DMS 273 (cell line): ENCODE data around the gene GMPR2.
"Not testable (repeated sequence)": the region's sequence is repeated elsewhere in the genome, so short reads cannot be mapped to it uniquely, and the experiment has no call there.

Experiments used
- DNase-seq: peaks from one replicate; lab custom pipeline; 2025; ENCODE audit not compliant: unreplicated experiment; lab: John Stamatoyannopoulos, UW

The GMPR2 gene

DNA sequence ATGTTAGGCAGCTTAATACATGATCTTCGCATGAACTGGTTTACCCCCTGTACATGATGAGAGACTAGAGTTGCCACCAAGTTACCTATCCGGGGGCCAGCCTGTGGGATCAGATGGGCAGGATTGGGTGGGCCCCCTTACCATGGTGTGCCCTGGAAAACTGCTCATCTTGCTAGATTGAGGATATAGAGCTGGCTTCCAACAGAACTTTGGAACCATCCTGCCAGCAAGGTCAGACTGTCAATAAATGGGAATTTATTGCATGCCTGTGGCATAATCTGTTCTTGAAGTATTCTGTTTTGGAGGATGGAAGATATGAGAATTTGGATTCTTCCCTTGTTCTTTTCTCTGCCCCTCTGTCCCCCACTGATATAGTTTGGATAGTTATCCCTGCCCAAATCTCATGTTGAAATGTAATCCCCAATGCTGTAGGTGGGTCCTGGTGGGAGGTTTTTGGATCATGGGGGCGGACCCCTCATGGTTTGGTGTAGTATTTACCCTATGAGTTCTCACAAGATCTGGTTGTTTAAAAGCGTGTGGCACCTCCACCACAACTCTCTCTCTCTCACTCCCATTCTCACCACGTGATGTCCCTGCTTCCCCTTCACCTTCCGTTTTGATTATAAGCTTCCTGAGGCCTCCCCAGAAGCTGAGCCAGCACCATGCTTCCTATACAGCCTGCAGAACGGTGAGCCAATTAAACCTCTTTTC, 33.8 kb upstream of the GMPR2 start:
- DNase-seq: no peak

DNA sequence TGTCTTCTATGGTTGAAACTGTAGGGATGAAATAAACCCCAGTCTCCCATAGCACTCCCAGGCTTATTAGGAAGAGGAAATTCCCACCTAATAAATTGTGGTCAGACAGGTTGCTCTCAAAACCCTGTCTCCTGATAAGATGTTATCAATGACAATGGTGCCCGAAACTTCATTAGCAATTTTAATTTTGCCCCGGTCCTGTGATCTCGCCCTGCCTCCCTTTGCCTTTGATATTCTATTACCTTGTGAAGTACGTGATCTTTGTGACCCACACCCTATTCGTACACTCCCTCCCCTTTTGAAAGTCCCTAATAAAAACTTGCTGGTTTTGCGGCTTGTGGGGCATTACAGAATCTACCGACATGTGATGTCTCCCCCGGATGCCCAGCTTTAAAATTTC, 30.2 kb upstream of the GMPR2 start:
- DNase-seq: not testable (repeated sequence)

DNA sequence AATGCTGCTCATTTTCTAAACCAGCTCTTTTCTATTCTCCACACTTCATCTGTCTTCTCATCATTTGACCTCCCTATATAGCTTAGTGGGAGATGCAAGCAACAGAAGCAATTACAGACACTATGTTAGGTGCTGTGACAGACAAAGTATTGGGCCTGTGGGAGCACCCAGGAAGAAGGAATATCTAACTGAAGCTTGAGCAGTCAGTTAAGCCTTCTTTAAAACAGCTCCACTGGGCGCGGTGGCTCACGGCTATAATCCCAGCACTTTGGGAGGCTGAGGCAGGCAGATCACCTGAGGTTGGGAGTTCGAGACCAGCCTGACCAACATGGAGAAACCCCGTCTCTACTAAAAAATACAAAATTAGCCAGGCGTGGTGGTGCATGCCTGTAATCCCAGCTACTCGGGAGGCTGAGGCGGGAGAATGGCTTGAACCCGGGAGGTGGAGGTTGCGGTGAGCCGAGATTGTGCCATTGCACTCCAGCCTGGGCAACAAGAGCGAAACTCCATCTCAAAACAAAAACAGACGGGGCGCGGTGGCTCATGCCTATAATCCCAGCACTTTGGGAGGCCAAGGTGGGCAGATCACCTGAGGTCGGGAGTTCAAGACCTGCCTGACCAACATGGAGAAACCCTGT, 29.4 kb upstream of the GMPR2 start:
- DNase-seq: not testable (repeated sequence)

DNA sequence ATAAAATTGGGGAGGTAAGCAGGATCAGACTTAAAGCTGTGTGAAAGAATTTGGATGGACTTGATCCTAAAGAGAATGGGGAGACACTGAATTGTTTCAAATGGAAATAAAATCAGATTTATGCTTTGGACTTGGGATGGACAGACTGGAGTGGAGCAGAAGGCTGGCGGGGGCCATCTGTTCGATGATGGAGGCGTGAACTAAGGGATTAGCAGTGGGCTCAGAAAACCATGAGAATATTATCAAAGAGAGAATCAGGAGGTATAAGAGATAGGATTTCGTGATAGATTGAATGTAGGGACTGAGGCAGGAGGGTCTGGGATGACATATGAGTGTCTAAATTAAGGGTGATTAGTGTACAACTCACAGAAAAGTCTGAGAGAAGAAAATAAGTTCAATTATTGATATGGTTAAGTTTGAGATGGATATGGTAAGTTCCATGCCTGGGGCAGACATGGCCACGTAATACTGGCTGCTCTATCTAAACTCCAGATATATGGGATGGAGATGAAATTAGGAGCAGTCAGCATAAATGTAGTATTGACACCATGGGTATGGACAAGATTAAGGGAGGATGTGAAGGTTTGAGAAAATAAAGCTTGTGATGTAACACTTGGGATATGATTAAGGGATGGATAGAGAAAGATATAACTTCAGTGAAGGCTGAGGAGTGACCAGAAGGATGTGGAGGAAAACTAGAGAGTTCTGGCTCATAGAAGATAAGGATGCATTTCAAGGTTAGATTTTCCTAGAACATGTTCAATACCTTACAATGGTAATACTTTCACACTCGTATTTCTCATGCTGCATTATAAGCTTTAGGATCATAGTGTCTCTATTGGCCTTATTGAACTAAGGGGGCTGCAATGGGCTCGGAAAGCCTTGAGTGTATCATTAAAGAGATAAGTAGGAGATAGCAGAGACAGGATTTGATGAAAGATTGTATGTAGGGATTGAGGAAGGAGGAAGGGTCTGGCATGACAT, 28.3 kb upstream of the GMPR2 start:
- peak; percentile 40 for DNase-seq

DNA sequence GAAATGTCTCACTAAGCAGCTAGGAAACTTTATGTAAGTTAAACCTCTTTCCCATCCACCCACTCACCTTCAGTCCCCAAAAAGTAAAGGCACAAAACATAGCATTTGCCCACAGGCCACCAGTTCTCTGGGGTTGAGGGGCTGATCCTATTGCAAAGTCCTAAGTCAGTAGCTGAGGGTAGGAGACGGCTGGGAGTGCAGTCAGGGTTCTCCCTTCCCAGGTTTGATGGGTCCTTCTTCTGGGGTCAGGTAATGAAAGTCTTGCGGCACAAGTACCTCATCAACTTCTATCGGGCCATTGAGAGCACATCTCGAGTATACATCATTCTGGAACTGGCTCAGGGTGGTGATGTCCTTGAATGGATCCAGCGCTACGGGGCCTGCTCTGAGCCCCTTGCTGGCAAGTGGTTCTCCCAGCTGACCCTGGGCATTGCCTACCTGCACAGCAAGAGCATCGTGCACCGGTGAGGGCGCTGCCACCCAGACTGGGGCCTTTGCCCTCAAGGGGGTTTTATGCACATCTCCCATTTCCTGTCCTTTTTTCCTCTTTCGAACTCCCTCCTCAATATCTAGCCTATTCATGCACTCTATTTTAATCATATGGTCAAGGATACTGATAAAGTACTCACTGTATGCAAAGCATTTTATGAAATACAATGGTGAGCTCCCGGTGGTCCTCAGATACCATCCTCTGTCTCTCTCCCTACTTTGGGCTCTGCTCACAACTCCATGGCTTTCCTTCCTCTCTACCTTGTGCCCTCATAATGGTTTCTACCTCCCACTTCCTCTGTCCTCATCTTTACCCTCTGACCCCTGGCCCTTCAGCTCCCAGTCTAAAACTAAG, 26.2 kb upstream of the GMPR2 start:
- DNase-seq: no peak

DNA sequence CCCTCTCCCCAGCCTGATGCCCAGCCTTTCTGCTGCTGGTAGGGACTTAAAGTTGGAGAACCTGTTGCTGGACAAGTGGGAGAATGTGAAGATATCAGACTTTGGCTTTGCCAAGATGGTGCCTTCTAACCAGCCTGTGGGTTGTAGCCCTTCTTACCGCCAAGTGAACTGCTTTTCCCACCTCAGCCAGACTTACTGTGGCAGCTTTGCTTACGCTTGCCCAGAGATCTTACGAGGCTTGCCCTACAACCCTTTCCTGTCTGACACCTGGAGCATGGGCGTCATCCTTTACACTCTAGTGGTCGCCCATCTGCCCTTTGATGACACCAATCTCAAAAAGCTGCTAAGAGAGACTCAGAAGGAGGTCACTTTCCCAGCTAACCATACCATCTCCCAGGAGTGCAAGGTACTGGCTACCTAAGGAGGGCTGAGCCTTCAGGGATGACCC, 25.6 kb upstream of the GMPR2 start:
- no peak for DNase-seq

DNA sequence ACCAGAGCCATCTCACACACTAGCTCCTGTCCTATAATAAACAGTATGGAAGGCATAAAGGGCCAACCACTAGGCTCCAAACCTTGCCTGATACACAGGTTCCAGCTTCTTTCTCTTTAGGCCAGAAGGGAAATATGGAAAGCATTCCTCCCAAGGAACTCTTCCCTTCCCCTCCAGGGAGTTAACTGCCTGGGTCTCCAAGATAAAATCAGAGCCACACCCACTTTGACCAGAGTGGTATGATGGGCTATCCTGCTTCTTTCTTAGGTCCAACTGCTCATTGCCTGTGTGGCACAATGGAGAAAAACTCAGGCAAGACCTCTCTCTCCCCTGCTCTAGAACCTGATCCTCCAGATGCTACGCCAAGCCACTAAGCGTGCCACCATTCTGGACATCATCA, 25.1 kb upstream of the GMPR2 start:
- no peak for DNase-seq

DNA sequence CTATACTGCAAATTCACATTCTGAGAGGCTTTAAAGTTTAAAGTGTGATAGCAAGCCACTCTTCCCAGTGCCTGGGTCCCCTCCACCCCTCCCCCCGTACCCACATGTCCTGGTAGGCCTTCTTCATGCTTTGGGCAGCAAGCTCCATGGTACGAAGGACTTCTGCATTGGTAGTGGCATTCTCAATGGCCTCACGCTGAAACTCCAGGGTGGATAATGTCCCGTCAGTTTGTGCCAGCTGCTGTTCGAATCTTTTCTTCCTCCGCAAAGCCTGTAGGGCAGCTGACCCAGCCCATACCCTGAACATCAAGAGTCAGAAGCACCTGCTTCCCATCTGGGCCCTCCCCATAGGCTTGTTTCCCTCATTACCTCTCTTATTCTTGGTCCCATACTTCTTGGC, 21.4 kb upstream of the GMPR2 start:
- DNase-seq: no peak

DNA sequence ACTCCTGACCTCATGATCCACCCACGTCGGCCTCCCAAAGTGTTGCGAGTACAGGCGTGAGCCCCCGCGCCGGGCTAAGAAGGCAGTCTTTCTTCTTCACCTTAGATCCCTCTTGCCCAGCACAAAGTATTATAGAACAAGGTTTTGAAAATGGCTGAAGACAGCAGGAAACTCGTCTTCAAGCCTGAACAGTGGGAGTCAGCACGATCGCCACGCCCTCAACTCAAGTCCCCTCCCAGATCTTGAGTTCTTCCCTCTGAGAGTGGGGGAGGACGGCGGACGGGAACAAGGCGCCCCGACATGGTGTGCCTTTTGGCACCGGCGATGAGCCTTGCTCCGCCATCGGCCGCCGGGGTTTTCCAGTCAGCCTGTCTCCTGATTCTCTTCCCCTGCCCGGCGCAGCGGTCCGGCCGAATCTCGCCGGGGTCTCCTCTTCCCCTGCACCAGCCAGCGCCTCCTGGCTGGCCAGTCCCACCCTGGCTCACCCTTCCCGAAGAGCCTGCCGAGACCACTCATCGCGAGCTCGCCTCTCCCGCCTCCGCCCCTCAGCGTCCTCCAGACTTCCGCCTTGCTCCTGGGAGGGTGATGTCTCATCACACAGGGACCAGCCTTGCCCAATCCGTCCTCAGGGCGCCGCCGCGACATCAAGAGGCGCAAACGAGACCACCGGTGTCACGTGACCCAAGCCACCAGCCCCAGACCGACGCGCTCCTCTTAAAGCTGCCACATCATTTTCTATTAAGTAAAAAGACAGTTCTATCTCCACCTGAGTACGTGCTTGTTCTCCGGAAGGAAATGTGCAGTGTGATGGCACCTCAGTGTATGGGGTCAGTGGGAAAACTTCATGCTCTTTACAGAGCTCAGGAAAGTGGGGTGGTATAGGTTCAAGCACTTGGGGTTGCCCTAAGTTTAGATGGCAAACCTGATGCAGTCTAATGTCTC, 19.5 kb upstream of the GMPR2 start, which contains the start of gene CHMP4A:
CHMP4A (minus strand) TSS at position 565 of the 942 bp plus-strand sequence; CDS start at position 516, 49 bp downstream.
- DNase-seq: peak; percentile 99

DNA sequence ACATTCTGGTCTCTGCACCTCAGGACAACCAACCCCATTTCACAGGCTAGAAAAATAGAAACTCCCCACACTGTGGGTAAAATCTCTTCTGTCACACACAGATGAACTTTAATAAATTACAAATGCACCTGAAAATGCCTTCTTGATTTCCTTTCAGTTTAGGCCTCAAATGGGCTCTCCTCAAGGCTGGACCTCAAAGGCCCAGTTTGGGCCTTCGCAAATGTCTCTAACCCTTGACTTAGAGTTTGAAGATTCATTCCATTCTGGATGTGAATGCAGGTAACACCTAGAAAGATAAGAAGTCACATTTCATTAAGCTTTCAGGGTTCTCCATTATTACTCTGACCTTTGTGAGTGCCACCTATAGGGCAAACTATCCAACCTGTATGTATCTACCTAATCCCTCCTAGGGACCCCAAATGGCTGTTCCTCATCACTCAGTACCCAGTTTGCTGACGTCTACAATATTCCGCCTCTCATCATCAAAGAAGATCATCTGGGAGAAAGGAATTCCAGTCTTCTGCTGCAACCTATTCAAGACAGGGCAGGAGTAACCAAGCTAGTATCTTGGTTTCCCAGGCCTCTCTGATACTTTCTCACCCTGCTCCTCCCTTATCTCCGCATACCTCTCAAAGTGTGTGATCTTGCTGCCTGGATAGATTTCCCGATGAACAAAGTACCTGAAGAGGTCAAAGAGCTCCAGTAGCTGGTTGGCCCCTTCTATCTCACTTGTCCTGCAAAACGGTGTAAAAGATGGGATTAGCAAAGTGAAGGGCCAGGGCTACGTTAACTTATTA, 18.7 kb upstream of the GMPR2 start:
- DNase-seq: no peak

DNA sequence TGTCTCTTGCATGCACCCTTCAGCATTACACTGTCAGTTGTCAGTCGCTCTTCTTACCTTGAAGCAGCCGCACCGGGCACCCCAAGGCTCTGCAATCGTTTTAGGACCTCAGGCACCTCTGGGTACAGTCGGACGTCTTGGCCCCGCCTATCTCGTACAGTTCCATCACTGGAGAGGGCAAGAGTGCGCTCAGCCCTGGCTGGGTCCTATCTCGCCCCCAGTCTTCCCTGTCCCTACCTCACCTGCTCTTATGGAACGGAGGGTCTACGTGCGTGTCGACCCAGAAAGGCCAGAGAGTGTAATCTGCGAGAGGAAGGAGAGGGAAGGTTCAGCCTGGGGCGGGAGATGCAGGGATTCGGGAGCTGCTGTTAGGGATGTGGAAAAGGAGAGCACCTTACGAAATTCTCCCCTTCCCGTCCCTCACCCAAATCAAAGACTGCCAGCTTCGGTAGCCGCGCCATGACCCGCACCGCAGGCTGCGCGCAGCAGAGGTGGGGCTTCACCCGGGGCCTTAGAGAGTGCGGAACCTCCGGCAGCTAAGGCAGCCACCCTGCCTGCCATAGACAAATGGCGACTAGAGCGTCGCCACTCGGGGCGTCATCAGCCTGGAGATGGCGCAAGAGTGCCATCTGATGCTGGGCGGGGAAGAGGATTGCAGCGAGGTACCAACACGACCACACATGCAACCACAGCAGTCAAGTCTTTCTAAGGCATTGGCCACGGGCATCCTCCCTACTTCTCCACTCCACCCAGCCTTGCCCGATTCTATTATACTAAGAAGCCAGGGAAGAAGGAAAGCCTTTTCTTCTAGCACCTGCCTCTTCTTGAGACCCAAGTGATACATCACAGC, 17.0 kb upstream of the GMPR2 start, which contains the start of gene MDP1:
MDP1 (minus strand) TSS at position 572 of the 850 bp plus-strand sequence; CDS start at position 461, 111 bp downstream.
- DNase-seq: peak; percentile 94

DNA sequence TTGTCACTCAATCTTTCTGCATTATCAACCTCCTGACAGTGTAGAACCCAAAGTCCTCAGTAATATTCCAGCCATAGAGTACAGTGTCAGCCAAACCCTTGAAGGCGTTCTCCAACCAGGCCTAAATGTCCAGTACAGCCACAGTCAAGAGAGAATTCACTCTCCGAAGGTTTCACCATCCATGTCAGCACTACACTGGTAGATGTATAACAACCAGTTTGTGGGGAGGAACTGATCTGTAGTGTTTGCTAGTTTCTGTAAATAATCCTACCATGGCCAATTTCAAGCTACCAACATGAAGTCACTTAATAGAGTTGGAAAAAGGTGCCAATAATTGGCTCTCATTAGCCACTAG, 16.4 kb upstream of the GMPR2 start:
- DNase-seq: no peak

DNA sequence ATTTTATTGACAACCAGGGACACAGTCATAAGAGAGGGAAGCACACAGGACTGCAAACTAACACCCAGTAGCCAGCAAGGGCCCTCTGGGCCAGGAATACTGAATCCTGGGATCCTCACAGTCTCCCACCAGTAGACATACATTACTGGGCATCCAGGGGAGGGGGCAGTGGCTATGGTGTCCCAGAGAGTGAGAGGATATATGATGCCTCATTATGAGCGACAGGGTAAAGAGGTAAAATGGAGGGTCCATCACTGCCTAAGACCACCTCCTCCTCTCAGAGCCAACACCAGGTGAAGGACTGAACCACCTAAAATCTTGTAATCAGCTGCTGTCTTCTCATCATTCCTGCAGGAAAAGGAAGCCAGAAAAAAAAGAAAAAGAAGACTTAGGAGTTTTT, 15.9 kb upstream of the GMPR2 start:
- not testable (repeated sequence) for DNase-seq

DNA sequence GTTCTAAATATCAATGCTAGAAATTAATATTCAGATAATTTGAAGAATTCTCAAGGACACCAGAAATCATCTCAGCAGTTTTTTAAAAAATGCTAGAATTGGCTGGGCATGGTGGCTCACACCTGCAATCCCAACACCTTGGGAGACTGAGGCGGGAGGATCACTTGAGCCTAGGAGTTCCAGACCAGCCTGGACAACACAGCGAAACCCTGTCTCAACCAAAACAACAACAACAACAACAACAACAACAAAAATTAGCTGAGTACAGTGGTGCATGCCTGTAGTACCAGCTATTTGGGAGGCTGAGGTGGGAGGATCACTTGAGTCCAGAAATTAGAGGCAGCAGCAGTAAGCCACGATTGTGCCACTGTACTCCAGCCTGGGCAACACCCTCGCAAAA, 13.6 kb upstream of the GMPR2 start:
- DNase-seq: no peak

DNA sequence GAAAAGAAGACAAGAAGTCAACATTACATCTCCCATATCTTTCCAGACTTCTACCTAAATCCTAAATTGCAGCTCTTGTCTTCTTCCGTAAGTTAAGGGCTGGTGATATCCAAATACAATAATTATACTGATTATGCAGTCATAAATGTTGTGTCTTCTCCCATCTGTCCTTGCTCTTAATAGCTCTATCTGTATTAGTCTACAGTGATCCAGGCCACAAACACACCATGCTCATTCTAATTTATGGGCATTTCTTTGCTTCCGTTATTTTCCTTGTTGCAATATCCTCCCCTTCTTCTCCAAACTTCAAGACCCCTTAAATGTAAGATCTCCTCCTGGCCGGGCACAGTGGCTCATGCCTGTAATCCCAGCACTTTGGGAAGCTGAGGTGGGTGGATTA, 13.2 kb upstream of the GMPR2 start:
- DNase-seq: no peak

DNA sequence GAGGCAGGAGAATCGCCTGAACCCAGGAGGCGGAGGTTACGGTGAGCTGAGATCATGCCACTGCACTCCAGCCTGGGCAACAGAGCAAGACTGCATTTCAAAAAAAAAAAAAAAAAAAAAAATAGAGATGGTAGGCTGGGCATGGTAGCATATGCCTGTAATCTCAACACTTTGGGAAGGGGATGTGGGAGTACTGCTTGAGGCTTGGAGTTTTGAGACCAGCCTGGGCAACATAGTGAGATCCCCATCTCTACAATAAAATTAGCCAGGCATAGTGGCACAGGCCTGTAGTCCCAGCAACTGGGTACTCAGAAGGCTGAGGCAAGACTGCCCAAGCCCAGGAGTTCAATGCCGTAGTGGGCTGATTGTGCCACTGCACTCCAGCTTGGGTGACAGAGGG, 9.7 kb upstream of the GMPR2 start:
- not testable (repeated sequence) for DNase-seq

DNA sequence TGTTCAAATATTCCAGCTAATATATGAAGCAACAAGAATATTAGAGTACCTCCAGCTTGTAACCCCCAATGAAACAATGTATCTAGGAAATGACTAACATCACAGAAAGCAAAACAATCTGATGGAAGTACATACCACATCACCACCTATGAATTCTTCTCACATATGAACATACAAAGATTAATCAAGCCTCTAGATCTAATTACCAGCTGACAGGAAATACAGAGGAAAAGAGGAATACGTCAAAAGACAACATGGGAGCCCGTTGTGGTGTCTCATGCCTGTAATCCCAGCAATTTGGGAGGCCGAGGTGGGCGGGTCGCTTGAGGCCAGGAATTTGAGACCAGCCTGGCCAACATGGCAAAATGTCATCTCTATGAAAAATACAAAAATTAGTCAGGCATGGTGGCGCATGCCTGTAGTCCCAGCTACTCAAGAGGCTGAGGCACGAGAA, 8.1 kb upstream of the GMPR2 start:
- no peak for DNase-seq

DNA sequence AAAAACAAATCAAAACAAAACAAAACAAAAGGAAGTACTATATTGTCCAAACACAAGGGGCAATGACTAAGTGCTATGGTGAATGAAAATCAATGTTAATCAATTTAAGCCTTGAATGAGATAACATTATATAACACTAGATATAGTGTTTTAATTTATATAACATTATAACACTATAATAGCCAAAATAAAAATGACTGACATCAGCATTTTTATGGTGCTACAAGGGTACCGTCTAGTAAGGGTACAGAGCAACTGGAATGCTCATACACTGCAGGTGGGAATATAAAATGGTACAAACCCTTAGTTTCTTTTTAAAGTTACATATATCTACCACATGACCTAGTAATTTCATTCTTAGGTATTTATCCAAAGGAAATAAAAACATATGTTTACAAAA, 6.3 kb upstream of the GMPR2 start:
- DNase-seq: no peak
